ENCODE measurements around the gene SFXN5.

SFXN5 gene

GRCh38 chr2:73053316-73054114, 18.0 kb downstream of the SFXN5 start:
- DNase-seq (ENCODE audit: low spot score), result peak; percentile 32

GRCh38 chr2:73050121-73050545, 21.4 kb downstream of the SFXN5 start:
- DNase-seq (ENCODE audit: low spot score), result no peak

DNA sequence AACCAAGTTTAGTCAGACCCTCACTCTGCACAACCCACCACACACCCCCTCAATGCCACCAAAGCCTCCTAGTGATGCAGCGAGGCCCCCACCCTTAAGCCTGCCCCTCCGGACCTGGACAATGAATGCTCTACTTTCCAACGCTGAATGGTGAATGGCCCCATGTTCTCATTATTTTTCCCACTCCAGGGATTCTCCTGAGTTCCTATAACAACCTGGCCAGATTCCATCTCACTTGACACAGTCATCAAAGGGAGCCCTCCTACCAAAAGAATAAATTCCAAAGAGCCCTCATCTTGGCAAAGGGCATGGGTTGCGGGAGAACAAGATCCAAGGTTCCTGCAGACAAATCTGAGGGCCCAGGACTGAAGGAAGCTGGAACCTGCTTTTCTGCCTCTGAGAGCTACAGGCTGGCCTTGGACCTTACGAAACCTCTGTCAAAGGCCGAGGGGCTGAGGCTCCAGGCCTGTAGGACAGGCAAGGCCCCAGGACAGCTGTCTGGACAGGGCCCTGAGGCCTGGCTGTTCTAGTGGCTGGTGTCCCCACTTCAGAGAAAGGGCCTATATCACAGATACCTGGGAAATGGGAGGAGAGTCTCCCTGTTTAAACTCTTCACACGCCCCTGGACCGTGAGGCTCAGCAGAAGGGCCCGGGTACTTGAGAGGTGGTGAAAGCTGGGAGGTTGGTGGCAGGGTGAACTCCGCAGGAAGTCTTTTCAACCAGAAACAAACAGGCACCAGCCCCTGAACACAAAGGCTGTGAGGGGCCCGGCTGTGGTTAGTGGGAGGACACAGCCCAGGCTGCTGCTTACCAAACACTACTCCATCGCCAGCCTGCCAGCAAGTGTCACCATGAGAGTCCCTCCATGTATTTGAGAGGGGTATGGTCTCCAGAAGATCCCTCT, 27.3 kb downstream of the SFXN5 start:
- peak; percentile 21 for DNase-seq (ENCODE audit: low spot score)

- DNase-seq (ENCODE audit: low spot score), result no peak
Measured at GRCh38 chr2:73043276-73043675, 28.2 kb downstream of the SFXN5 start.

- DNase-seq (ENCODE audit: low spot score), result no peak
Measured at GRCh38 chr2:73037947-73038585, 33.4 kb downstream of the SFXN5 start.

DNA sequence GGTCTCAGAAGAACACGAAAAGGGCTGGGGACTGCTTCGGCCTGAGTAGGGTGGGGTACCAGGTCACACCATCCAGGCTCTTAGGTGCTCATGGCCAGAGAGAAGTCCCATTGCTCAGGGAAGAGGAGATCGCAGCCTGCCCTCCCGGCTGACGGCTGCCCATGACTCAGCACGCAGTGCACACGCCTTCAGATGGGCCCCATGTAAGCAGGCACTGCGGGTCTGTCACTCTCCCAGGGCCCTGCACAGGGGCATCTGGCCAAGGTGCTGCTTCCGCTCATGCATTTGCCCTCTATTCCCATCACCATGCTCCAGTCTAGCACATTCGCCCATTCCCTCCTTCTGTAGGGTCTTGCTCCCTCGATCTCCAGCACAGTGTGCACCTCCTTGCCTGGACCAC, 34.7 kb downstream of the SFXN5 start:
- DNase-seq (ENCODE audit: low spot score), result no peak

DNA sequence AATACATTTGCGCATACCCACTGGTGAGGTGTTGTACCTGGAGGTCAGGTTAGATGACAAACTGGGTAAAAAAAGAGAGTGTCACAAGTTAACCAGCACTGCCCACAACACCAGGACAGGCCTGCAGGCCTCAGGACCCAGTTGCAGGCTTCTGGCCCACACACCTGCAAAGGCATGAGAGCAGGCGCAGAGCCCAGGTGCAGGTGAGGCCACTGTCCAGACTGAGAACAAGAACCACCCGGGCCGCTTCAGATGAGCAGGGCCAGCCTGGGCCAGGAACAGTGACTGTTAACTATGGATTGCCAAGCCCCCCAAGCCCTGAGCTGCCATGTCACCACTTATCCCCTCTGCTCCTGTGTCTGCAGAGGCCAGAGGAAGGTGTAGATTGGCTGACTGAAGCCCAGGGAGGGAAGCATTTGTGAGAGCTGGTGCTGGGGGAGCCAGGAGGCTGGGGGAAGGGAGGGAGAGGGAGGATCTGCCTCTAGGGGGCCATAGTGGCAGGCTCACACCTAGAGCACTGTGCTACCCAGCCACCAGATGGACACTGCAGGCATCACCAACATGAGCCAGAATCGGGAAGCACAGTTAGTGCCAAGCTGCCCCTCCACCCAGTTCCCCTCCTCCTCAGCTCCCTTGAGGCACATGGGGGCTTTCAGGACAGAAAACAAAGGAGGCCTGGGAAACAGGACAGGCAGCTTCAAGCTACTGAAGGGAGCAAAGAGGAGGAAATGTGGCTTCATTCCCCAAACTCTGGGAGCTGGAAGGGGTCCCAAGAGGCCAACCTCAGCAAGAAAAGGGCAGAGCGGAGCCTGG, 35.4 kb downstream of the SFXN5 start:
- DNase-seq (ENCODE audit: low spot score), result peak; percentile 76

- DNase-seq (ENCODE audit: low spot score), result no peak
Measured at GRCh38 chr2:73034661-73035375, 36.7 kb downstream of the SFXN5 start.

DNA sequence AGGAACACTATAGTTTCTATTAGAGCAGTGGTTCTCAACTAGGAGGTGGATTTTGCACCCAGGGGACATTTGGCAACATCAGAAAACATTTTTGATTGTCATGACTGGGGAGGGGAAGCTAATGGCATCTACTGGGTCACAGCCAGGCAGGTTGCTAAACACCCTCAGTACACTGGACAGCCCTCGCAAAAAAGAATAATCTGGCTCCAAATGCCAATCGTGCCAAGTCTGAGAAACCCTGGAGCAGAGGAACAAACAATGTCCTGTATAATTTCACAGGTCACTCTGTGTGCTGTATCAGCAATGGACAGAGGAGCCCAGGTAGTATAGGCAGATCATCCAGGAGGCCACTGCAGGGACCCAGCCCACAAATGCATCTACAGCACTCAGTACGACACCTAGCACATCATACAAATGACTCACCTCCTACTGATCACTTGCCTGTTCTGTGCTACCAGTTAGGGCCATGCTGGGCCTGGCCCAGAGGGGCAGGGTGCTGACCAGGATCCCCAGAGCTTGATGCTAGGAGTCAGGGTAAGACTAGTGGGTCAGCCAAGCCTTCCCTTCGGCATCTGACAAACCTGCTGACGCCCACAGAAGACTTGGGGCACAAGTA, 37.6 kb downstream of the SFXN5 start:
- no peak for DNase-seq (ENCODE audit: low spot score)

GRCh38 chr2:73033142-73033765, 38.3 kb downstream of the SFXN5 start:
- no peak for DNase-seq (ENCODE audit: low spot score)

DNA sequence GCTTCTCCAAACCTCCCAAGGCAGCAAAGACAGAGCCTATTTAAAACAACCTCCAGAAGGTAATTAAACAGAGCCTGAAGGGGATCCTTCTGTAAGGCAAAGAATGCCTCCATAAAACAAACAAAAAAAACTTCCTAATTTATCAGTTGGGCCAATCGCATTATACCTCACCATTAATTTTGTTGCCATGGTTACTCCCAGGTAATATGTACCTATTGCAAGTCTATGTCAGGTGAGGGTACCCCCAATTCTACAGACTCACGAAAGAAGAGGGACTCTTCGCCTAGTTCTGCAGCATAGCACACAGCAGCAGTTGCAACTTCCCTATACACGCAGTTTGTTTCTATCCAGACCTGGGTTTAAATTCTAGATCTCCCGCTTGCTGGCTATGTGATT, 38.8 kb downstream of the SFXN5 start:
- DNase-seq (ENCODE audit: low spot score), result no peak

DNA sequence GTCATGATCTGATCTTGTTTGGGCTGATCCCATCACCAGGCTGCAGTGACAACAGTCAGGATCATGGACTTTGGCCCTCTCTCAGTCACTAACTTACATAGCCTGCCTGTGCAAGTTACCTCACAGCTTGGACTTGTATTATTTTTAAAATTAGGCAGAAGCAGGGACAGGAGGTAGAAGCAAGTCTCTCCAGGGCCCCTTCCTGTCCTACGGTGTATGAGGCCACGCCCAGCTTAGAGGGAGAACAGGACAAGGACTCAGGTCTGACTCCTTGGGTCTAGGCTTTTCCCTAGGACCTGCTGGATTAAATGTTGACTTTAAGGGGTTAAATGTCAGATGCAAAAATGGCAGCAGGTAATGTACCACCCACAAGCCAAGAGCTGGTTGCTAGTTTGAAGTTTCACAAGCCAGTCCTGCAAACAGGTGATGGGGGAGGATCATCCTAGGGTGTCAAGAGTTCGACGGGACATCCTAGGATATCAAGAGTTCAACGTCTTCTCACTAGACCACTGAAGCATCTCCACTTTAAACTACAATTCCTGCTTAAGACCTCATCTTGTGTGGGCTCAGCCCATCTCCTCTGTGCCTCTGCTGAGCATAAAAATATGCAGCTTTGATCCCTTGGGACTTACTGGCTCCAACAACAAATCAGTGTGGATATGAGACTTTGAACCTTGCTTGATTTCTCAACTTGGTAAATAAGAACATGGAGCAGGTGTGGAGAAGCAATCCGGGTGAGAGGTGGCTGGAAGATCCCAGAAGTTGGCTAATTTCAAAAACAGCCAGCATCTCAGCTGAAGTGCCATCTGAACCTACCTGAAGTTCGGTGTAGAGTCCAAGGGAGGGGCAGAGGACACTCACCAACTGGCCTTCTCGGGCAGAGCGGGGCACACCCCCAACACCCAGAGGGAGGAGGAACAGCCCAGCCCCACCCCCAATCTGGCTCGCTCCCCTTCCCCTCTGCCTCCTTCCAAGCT, 39.5 kb downstream of the SFXN5 start:
- DNase-seq (ENCODE audit: low spot score), result no peak

DNA sequence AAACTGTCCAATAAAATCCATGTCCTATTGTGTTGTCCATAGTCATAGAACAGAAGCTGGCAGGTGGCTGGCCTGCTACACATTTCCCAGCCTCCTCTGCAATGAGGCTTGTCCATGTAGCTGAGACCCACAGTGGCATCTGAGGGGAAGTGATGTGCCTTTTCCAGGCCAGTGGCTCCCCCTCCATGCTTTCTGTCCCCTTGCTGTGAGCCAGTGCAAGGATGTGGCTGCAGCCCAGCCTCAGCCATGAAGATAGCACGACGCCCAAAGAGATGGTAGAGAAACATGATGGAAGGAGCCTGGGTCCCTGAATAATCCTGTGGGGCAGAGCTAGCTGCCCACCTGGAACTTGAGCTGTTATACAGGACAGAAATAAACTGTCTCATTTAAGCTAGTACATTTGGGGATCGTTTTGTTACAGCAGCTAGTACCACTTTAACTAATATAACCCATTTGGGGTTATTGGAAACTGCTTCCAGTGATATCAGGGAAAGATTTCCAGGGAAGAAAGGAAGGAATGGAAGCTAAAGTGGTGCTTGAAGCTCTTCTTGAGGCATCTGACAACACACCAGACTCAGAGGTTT, 40.3 kb downstream of the SFXN5 start:
- DNase-seq (ENCODE audit: low spot score), result no peak

GRCh38 chr2:73028841-73029240, 42.7 kb downstream of the SFXN5 start:
- DNase-seq (ENCODE audit: low spot score), result no peak

GRCh38 chr2:73027340-73027739, 44.2 kb downstream of the SFXN5 start:
- no peak for DNase-seq (ENCODE audit: low spot score)

DNA sequence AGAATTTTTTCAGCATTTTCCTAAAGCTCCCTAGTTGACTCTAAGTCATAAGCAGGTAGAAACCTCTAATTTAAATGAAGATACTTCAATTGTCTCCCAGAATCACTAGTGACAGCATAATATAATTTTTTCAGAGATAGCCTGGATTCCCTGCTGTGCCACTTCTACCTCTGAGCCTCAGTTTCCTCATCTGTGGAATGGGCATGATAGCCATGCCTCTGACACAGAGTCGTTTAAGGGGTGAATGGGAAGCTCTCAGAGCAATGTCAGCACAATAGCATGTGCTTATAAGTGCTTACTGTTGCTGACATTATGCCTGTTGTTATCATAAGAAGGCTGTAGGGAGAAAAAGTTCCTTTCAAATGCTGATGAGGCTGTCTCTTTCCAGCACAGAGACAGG, 48.0 kb downstream of the SFXN5 start:
- DNase-seq (ENCODE audit: low spot score), result no peak

DNA sequence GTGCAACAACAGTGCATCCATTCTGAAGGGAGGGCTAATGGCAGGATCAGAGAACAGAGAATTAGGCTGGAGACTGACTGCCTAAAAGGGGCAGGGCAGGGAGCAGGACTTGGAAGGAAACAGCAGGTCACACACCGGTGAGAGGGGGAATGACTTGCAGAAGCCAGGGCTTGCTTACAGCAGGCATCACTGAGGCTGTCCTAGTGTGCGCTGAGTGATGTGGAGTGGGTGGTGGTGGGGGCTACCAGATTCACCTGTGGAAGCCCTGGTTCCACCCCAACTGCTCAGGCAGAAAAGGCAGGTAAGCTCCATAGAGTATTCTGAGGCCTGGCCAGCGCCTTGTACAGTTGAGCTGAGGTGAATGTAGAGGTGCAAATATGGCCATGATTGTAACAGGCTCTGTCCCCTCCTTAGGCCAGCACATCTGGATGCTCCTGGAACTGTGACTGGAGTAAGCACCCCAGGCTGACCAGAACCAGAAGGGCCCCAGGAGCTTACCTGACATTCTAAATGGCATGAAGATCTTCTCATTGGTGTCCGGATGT, 49.4 kb downstream of the SFXN5 start:
- no peak for DNase-seq (ENCODE audit: low spot score)

DNA sequence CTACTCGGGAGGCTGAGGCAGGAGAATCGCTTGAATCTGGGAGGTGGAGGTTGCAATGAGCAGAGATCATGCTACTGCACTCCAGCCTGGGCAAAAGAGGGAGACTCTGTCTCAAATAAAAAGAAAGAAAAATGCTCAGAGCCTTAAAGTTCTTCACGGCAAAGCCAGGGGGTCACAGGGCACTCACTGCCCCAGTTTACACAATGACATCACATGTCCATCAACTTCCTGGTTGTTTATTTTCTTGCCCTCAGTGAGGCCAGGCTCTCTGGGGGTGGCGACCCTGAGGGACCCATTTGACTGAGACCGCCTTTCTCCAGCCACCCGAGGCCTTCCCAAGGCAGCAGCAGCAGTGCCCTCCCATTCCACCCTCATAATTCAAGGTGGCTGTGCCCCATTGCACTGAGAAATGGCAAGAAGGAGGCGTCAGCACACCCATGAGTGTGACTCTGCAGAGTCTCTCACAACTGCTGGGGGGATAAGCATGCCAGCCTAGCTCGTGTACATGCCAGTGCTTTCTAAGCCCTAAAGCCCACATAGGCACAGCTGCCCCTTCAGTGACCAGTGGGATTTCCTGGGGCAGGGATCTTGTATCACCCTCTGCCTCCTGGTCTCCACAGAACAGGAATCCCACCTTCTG, 50.0 kb downstream of the SFXN5 start:
- DNase-seq (ENCODE audit: low spot score), result no peak

All from cerebellar cortex (tissue), 1 donor.